Choroid plexus epithelial cell (primary cell): ENCODE data around the gene STRA6.

Experiments used
- DNase-seq: peaks from one replicate; pipeline ENCODE4 v3.0.0-alpha.2; 2010; ENCODE audit warnings: low read depth
- H3K4me3 ChIP-seq: 2 replicates; pipeline ENCODE4 v1.5.1; 2011; ENCODE audit warnings: low read depth, mild to moderate bottlenecking, control low read depth, low read length, moderate library complexity
- CTCF ChIP-seq: conservative IDR thresholded peaks from 2 replicates; pipeline ENCODE4 v1.5.1; 2011; ENCODE audit warnings: low read depth, mild to moderate bottlenecking, control low read depth, inconsistent platforms, low read length, moderate library complexity

The STRA6 gene

GRCh38 chr15:74234598-74234875 is 31.9 kb upstream of the STRA6 start:
- DNase-seq = no peak
- H3K4me3 ChIP-seq = no peak overlapping the region
- no peak for TF ChIP-seq CTCF

- no peak overlapping the region for H3K4me3 ChIP-seq
- no peak for TF ChIP-seq CTCF
- DNase-seq = no peak
These were observed 31.4 kb upstream of the STRA6 start for GRCh38 chr15:74233851-74234597.

GRCh38 chr15:74233373-74233772 is 30.8 kb upstream of the STRA6 start:
- no peak for TF ChIP-seq CTCF
- no peak overlapping the region for H3K4me3 ChIP-seq
- no peak for DNase-seq

GRCh38 chr15:74231475-74231874 is 28.9 kb upstream of the STRA6 start:
- no peak overlapping the region for H3K4me3 ChIP-seq
- TF ChIP-seq CTCF = no peak
- DNase-seq = no peak

- DNase-seq = no peak
- H3K4me3 ChIP-seq = no peak overlapping the region
- no peak for TF ChIP-seq CTCF
These were observed 27.1 kb upstream of the STRA6 start for GRCh38 chr15:74229686-74230085.

- TF ChIP-seq CTCF = no peak
- DNase-seq = peak; percentile 46
- H3K4me3 ChIP-seq = no peak overlapping the region
These were observed 26.1 kb upstream of the STRA6 start for GRCh38 chr15:74228723-74229081.

GRCh38 chr15:74227968-74228722 is 25.6 kb upstream of the STRA6 start:
- peak; percentile 43 for DNase-seq
- TF ChIP-seq CTCF = no peak
- no peak overlapping the region for H3K4me3 ChIP-seq
